Measurements from ENCODE around the gene CAMTA1.

Gene CAMTA1

GRCh38 chr1:7418442-7419080 lies 633.3 kb downstream of the CAMTA1 start:
- H3K36me3 Mint-ChIP-seq = no peaks in the 10 kb centered on the region
- H3K27ac Mint-ChIP-seq = no peak overlapping the region
- H3K27me3 Mint-ChIP-seq = peaks cover 26% of the 10 kb centered on the region
- no peaks in the 10 kb centered on the region for H3K4me1 Mint-ChIP-seq
- ATAC-seq = no peak
- no peak overlapping the region for H3K4me3 Mint-ChIP-seq
- H3K9me3 Mint-ChIP-seq = peaks cover 17% of the 10 kb centered on the region

DNA sequence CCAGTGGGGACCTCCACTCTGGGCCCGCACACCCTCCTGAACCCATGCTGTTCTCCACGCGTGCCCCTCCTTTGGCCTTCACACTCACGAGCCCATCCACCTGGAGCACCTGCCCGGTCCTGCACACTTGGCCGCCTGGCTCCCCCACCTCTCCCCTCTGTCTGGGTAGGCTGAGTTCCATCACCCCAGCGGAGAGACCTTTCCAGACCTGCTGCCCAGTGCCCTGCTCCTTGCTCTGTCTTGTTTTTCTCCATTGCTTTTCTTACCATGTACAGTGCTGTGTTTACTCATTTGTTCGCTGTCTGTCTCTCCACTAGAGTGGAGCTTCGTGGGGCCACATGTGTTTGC lies 634.8 kb downstream of the CAMTA1 start:
- Mint-ChIP-seq H3K27ac (no peak overlapping the region), H3K4me1 (no peaks in the 10 kb centered on the region), H3K36me3 (no peaks in the 10 kb centered on the region), H3K4me3 (no peak overlapping the region), H3K27me3 (peaks cover 26% of the 10 kb centered on the region), H3K9me3 (peaks cover 17% of the 10 kb centered on the region)
- no peak for ATAC-seq

DNA sequence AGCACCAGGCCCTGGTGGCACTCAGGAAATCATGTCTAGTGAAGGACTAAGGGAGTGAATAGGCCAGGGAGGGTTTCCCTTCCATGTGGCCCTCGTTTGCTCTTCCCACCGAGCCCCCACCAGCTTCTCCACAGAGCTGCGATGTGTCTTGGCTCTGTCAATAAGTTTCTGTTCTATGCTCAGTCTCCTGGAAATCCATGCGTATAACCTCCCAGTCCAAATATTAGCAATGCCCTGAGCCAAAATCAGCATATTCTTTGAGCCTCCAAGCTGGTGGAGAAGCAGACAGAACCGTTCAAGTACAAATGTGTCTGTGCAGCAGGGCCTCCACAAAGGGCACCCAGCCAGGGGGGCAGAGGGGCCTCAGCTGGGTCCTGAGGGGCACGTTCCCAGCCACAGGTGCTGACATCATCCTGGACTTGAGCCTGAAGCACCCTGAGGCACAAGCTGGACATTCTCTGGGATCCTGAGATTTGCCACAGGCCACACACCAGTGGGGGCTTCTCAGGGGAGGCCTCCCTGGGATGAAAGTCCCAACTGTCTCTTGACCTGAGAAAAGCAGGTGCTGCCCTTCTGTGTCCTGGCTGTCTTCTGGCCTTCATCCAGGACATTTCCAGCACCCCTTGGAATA lies 635.3 kb downstream of the CAMTA1 start:
- H3K4me1 Mint-ChIP-seq = no peaks in the 10 kb centered on the region
- H3K27ac Mint-ChIP-seq = no peak overlapping the region
- no peak overlapping the region for H3K4me3 Mint-ChIP-seq
- no peak for ATAC-seq
- peaks cover 17% of the 10 kb centered on the region for H3K9me3 Mint-ChIP-seq
- no peaks in the 10 kb centered on the region for H3K36me3 Mint-ChIP-seq
- peaks cover 26% of the 10 kb centered on the region for H3K27me3 Mint-ChIP-seq

GRCh38 chr1:7421471-7422075 lies 636.3 kb downstream of the CAMTA1 start:
- Mint-ChIP-seq H3K27me3 (peaks cover 26% of the 10 kb centered on the region), H3K36me3 (no peaks in the 10 kb centered on the region), H3K4me3 (no peak overlapping the region), H3K27ac (no peak overlapping the region), H3K4me1 (no peaks in the 10 kb centered on the region), H3K9me3 (peaks cover 14% of the 10 kb centered on the region)
- no peak for ATAC-seq

GRCh38 chr1:7422081-7422480 lies 636.8 kb downstream of the CAMTA1 start:
- ATAC-seq = no peak
- Mint-ChIP-seq H3K9me3 (peaks cover 14% of the 10 kb centered on the region), H3K36me3 (no peaks in the 10 kb centered on the region), H3K27me3 (peaks cover 26% of the 10 kb centered on the region), H3K4me3 (no peak overlapping the region), H3K4me1 (no peaks in the 10 kb centered on the region), H3K27ac (no peak overlapping the region)

- H3K36me3 Mint-ChIP-seq = no peaks in the 10 kb centered on the region
- peaks cover 26% of the 10 kb centered on the region for H3K27me3 Mint-ChIP-seq
- ATAC-seq = no peak
- no peaks in the 10 kb centered on the region for H3K4me1 Mint-ChIP-seq
- H3K27ac Mint-ChIP-seq = no peak overlapping the region
- H3K4me3 Mint-ChIP-seq = no peak overlapping the region
- peaks cover 14% of the 10 kb centered on the region for H3K9me3 Mint-ChIP-seq
These were observed 637.3 kb downstream of the CAMTA1 start for GRCh38 chr1:7422561-7422960.

GRCh38 chr1:7422966-7423365 lies 637.7 kb downstream of the CAMTA1 start:
- Mint-ChIP-seq H3K4me1 (no peaks in the 10 kb centered on the region), H3K27ac (no peak overlapping the region), H3K36me3 (no peaks in the 10 kb centered on the region), H3K4me3 (no peak overlapping the region), H3K27me3 (peaks cover 26% of the 10 kb centered on the region), H3K9me3 (peaks cover 10% of the 10 kb centered on the region)
- no peak for ATAC-seq

- H3K4me3 Mint-ChIP-seq = no peak overlapping the region
- peaks cover 4% of the 10 kb centered on the region for H3K9me3 Mint-ChIP-seq
- ATAC-seq = no peak
- H3K27me3 Mint-ChIP-seq = peaks cover 26% of the 10 kb centered on the region
- H3K27ac Mint-ChIP-seq = no peak overlapping the region
- no peaks in the 10 kb centered on the region for H3K4me1 Mint-ChIP-seq
- H3K36me3 Mint-ChIP-seq = no peaks in the 10 kb centered on the region
These were observed 639.2 kb downstream of the CAMTA1 start for GRCh38 chr1:7424352-7424890.

DNA sequence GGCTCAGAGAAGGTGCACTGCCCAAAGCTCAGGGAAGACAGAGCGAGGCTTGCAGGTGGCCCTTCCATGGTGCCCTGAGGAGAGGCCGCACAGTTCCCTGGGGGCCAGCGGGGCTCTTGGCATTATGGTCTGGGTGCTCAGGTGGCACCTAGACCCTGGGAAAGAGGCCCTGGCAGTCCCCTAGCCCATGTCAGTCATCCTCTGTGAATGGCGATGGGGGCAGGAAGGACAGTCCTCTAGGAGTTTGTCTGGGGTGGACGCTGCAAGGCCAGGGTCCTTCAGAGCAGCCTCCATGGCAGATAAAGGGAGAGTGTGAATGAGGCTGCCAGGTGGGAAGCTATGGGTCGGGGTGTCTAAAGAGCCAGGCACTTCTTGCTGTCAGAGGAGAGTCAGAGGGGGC lies 640.0 kb downstream of the CAMTA1 start:
- H3K27ac Mint-ChIP-seq = no peak overlapping the region
- no peak overlapping the region for H3K4me3 Mint-ChIP-seq
- no peaks in the 10 kb centered on the region for H3K4me1 Mint-ChIP-seq
- ATAC-seq = no peak
- peaks cover 20% of the 10 kb centered on the region for H3K27me3 Mint-ChIP-seq
- no peaks in the 10 kb centered on the region for H3K36me3 Mint-ChIP-seq
- H3K9me3 Mint-ChIP-seq = peaks cover under 1% of the 10 kb centered on the region

- Mint-ChIP-seq H3K9me3 (no peaks in the 10 kb centered on the region), H3K4me3 (no peak overlapping the region), H3K4me1 (no peaks in the 10 kb centered on the region), H3K27ac (no peak overlapping the region), H3K36me3 (no peaks in the 10 kb centered on the region), H3K27me3 (peaks cover 16% of the 10 kb centered on the region)
- ATAC-seq = no peak
These were observed 640.5 kb downstream of the CAMTA1 start for GRCh38 chr1:7425771-7426170.

DNA sequence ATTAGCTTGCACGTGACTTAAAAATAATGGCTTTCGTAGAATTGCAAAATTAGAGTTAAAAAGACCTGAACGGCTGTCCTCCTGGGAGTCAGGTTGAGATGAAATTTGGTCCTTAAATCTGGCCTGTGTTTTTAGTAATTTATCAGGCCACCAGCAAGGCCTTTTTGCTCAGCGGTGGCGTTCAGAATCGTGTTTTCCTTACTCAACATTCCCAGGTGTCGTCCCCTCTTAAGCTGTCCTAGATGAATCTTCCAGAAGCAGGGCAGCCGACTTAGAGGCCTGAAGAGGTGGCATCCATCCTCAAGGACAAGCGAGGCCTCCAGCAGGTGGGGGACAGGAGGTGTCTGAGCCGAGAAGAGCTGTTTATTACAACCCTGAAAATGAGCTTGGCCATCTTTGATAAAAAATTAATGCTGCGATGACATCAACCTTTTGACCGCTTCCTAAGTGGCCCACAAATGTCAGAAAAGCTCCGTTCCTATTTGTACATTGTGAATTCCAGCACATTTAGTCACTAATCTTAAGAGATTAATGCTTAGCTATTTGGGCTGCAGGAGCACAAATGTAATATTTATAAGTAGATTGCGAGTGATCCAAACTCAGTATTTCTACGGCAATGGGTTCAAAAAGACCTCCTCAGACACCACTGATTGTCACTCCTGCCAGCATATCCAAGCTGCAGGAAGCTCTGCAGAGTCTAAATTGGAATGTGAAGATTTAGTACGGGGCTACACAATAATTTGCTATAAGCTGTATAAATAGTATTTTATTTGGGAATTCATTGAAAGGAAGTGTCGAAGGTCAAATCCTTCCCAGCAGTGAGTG lies 641.7 kb downstream of the CAMTA1 start:
- peaks cover 4% of the 10 kb centered on the region for H3K27me3 Mint-ChIP-seq
- no peaks in the 10 kb centered on the region for H3K4me1 Mint-ChIP-seq
- no peak for ATAC-seq
- no peaks in the 10 kb centered on the region for H3K36me3 Mint-ChIP-seq
- H3K9me3 Mint-ChIP-seq = no peaks in the 10 kb centered on the region
- H3K4me3 Mint-ChIP-seq = no peak overlapping the region
- H3K27ac Mint-ChIP-seq = no peak overlapping the region

- ATAC-seq = no peak
- H3K9me3 Mint-ChIP-seq = no peaks in the 10 kb centered on the region
- no peak overlapping the region for H3K4me3 Mint-ChIP-seq
- no peaks in the 10 kb centered on the region for H3K4me1 Mint-ChIP-seq
- no peaks in the 10 kb centered on the region for H3K27me3 Mint-ChIP-seq
- H3K27ac Mint-ChIP-seq = no peak overlapping the region
- H3K36me3 Mint-ChIP-seq = no peaks in the 10 kb centered on the region
These were observed 642.5 kb downstream of the CAMTA1 start for GRCh38 chr1:7427605-7428300.

DNA sequence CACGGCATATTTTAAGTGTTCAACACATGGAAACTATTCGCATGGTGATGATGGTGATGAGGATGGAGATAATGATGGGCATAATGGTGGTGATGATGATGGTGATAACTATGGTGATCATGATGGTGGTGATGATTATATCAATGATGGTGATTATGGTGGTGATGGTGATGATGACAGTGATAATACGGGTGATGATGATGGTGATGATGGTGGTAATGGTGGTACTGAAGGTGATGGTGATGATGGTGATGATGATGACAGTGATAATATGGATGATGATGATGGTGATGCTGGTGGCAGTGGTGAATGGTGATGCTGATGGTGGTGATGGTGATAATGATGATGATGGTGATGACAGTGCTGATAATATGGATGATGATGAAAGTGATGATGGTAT lies 644.0 kb downstream of the CAMTA1 start:
- peaks cover 3% of the 10 kb centered on the region for H3K9me3 Mint-ChIP-seq
- H3K4me1 Mint-ChIP-seq = no peaks in the 10 kb centered on the region
- no peak for ATAC-seq
- no peak overlapping the region for H3K27ac Mint-ChIP-seq
- no peaks in the 10 kb centered on the region for H3K27me3 Mint-ChIP-seq
- H3K4me3 Mint-ChIP-seq = no peak overlapping the region
- H3K36me3 Mint-ChIP-seq = no peaks in the 10 kb centered on the region

DNA sequence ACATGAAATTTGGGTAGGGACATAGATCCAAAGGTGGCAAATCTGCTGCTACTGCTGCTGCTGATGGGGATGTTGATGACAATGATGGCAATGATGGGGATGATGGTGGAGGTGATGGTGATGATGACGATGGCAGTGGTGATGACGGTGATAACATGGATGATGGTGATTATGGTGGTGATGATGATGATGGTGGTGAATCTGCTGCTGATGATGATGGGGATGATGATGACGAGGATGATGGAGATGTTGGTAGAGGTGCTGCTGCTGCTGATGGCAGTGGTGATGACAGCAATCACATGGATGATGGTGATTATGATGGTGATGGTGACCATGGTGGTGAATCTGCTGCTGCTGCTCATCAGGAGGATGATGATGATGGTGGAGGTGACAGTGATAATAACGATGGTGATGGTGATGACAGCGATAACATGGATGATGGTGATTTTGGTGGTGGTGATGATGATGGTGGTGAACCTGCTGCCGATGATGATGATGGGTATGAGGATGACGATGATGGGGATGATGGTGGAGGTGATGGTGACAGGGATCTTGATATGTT lies 644.9 kb downstream of the CAMTA1 start:
- H3K27me3 Mint-ChIP-seq = no peaks in the 10 kb centered on the region
- no peak overlapping the region for H3K4me3 Mint-ChIP-seq
- H3K4me1 Mint-ChIP-seq = no peaks in the 10 kb centered on the region

GRCh38 chr1:7430691-7431090 lies 645.4 kb downstream of the CAMTA1 start:
- Mint-ChIP-seq H3K27ac (no peak overlapping the region), H3K9me3 (peaks cover 4% of the 10 kb centered on the region), H3K27me3 (peaks cover 4% of the 10 kb centered on the region), H3K36me3 (no peaks in the 10 kb centered on the region), H3K4me1 (no peaks in the 10 kb centered on the region), H3K4me3 (no peak overlapping the region)
- ATAC-seq = no peak

More for the DNA sequence above, 644.9 kb downstream of the CAMTA1 start:
- Mint-ChIP-seq H3K27ac (no peak overlapping the region), H3K36me3 (no peaks in the 10 kb centered on the region), H3K9me3 (peaks cover 4% of the 10 kb centered on the region)
- ATAC-seq = no peak
